ENCODE results near the gene PPP1R3G.

PPP1R3G gene

GRCh38 chr6:5076931-5077330 is 8.2 kb upstream of the PPP1R3G start:
- POLR2A ChIA-PET = no interaction called here
- CTCF ChIA-PET = interaction anchor here (2.1 kb wide), 1 partner anchor 12 kb away, joined by 7 read pairs; no protein-coding TSS in a partner anchor
- no peak for TF ChIP-seq CTCF (IDR thresholded peaks at IDR 0.05; ENCODE audit: insufficient read depth, low read length, missing control alignments)
- no peak for DNase-seq (ENCODE audit: low read depth, low spot score)
- H3K4me3 ChIP-seq (ENCODE audit: low read depth, low read length) = no peak overlapping the region

- no peak for DNase-seq (ENCODE audit: low read depth, low spot score)
- POLR2A ChIA-PET = no interaction called here
- no peak for TF ChIP-seq CTCF (IDR thresholded peaks at IDR 0.05; ENCODE audit: insufficient read depth, low read length, missing control alignments)
- CTCF ChIA-PET = interaction anchor here (0.7 to 2.2 kb wide), 3 partner anchors 13 to 136 kb away, joined by 3 to 14 read pairs (median 7); no protein-coding TSS in a partner anchor
- no peak overlapping the region for H3K4me3 ChIP-seq (ENCODE audit: low read depth, low read length)
Observed at GRCh38 chr6:5078121-5078669, 6.9 kb upstream of the PPP1R3G start.

GRCh38 chr6:5079692-5080091 is 5.4 kb upstream of the PPP1R3G start:
- DNase-seq (ENCODE audit: low read depth, low spot score) = no peak
- ChIA-PET POLR2A (no interaction called here), CTCF (interaction anchor here (2.2 kb wide), 1 partner anchor 23 kb away, joined by 14 read pairs; no protein-coding TSS in a partner anchor)
- H3K4me3 ChIP-seq (ENCODE audit: low read depth, low read length) = no peak overlapping the region
- no peak for TF ChIP-seq CTCF (IDR thresholded peaks at IDR 0.05; ENCODE audit: insufficient read depth, low read length, missing control alignments)

- ChIA-PET POLR2A (no interaction called here), CTCF (interaction anchor here (0.8 kb wide), 1 partner anchor 23 kb away, joined by 3 read pairs; no protein-coding TSS in a partner anchor)
- no peak overlapping the region for H3K4me3 ChIP-seq (ENCODE audit: low read depth, low read length)
- DNase-seq (ENCODE audit: low read depth, low spot score) = no peak
- no peak for TF ChIP-seq CTCF (IDR thresholded peaks at IDR 0.05; ENCODE audit: insufficient read depth, low read length, missing control alignments)
Observed at GRCh38 chr6:5080574-5080973, 4.6 kb upstream of the PPP1R3G start.

- DNase-seq (ENCODE audit: low read depth, low spot score) = no peak
- no peak for TF ChIP-seq CTCF (IDR thresholded peaks at IDR 0.05; ENCODE audit: insufficient read depth, low read length, missing control alignments)
- ChIA-PET CTCF (interaction anchor here (0.8 to 1.2 kb wide), 2 partner anchors 11 to 24 kb away, joined by 3 read pairs; no protein-coding TSS in a partner anchor), POLR2A (no interaction called here)
- no peak overlapping the region for H3K4me3 ChIP-seq (ENCODE audit: low read depth, low read length)
Observed at GRCh38 chr6:5081182-5081581, 4.0 kb upstream of the PPP1R3G start.

GRCh38 chr6:5081955-5082354 is 3.2 kb upstream of the PPP1R3G start:
- no peak for TF ChIP-seq CTCF (IDR thresholded peaks at IDR 0.05; ENCODE audit: insufficient read depth, low read length, missing control alignments)
- POLR2A ChIA-PET = interaction anchor here (0.6 kb wide), 1 partner anchor 308 kb away, joined by 5 read pairs; no protein-coding TSS in a partner anchor

More at GRCh38 chr6:5081955-5082354, 3.2 kb upstream of the PPP1R3G start:
- no peak overlapping the region for H3K4me3 ChIP-seq (ENCODE audit: low read depth, low read length)
- no peak for DNase-seq (ENCODE audit: low read depth, low spot score)
- CTCF ChIA-PET = interaction anchor here (0.8 to 2.3 kb wide), 5 partner anchors 8 to 61 kb away, joined by 3 to 13 read pairs (median 3); no protein-coding TSS in a partner anchor
